AG09319 (cell line): ENCODE data around the gene RPH3AL.

Source experiments
- DNase-seq: peaks from one replicate; pipeline ENCODE4 v3.0.0-alpha.2; 2010; ENCODE audit warnings: low read depth; ENCODE audit errors: extremely low read depth
- TF ChIP-seq, protein P1 (sequence below): IDR thresholded peaks from 2 replicates; pipeline ENCODE4 v1.5.1; 2011; ENCODE audit warnings: low read depth, mild to moderate bottlenecking, inconsistent platforms, low read length, moderate library complexity

The RPH3AL gene

DNA sequence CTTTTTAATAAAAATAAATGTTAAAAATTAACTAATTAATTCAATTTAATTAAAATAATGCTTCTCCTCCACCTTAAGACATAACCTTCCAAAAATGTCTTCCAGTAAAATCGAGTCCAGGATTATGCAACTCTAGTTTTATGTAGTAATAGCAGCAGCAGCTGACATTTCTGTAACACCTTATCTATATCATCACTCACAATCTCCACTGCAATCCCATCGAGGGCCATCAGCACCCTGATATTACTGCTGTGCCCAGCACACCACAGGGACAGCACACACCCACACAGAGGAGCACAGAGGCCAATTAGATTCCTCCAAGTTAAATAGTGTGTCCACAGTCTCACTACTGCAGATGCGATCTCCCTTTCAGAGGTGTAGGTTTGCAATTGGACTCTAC, 2.9 kb downstream of the RPH3AL start:
- TF ChIP-seq, protein P1, sequence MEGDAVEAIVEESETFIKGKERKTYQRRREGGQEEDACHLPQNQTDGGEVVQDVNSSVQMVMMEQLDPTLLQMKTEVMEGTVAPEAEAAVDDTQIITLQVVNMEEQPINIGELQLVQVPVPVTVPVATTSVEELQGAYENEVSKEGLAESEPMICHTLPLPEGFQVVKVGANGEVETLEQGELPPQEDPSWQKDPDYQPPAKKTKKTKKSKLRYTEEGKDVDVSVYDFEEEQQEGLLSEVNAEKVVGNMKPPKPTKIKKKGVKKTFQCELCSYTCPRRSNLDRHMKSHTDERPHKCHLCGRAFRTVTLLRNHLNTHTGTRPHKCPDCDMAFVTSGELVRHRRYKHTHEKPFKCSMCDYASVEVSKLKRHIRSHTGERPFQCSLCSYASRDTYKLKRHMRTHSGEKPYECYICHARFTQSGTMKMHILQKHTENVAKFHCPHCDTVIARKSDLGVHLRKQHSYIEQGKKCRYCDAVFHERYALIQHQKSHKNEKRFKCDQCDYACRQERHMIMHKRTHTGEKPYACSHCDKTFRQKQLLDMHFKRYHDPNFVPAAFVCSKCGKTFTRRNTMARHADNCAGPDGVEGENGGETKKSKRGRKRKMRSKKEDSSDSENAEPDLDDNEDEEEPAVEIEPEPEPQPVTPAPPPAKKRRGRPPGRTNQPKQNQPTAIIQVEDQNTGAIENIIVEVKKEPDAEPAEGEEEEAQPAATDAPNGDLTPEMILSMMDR = no peak
- DNase-seq = no peak

DNA sequence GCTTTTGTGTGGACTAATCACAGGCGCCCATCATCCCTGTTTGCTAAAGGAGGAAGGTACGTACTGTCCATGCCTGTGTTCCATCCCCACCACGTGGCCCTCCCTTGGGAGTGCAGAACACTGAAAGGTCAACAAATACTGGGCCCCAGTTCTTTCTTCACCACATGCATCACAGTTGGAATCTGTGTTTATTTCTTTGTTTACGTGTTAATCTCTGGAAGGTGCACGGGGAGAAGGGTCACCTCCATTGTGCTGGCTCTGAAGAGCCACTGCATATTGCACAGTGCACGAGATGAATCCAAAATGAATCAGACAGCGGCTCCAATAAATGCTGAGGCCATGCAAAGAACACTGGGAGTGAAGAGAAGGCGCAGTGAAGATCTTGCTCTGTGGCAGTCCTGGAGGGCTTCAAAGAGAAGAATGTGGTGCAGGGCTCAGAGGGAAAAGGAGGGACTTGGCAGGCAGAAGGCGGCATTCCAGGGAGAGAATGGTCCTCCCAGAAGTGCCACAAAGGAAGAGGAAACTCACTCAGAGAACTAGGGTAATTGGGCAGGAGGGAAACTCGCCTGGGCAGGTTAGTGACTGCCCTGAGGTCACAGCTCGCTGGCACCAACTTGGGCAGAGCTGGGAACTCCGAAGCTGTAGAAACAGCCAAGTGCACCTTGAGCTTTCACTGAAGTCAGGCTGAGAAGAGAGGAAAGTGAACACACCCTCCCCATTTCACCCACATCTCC, 3.7 kb downstream of the RPH3AL start:
- TF ChIP-seq, protein P1 = no peak
- DNase-seq = no peak

DNA sequence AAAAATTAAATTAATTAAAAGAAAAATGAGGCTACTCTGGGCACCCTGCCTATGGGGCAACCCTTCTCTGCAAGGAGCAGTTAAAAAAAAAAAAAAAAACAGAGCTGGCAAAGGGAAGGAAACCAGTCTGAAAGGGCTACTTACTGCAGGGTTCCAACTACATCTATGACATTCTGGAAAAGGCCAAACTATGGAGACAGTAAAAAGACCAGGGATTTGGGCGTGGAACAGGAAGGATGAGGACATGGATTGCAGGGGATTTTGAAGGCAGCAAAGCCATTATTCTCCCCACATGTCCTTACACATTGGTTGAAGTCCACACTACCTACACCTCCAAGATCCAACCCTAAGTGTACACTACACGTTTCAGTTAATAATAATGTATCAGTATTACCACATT, 4.6 kb downstream of the RPH3AL start:
- TF ChIP-seq, protein P1 = no peak
- no peak for DNase-seq

DNA sequence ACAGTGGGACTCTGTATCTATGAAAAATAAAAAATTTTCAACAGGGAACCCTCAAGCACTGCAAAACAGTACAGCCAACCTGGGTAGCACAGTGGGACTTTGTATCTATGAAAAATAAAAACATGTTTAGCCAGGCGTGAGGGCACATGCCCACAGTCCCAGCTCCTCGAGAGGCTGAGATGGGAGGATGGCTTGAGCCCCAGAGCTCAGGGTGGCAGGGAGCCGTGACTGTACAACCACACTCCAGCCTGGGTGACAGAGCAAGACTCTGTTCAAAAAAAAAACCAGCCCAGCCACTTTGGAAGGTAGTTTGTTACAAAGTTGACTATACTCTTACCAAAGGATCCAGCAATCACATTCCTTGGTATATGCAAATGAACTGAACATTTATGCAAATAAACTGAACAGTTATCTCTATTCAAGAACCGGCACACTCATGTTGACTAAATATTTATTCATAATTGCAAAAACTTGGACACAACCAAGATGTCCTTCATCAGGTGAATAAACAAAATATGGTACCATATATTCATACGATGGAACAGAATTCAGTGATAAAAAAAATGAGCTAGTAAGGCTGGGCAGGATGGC, 5.2 kb downstream of the RPH3AL start:
- no peak for DNase-seq
- TF ChIP-seq, protein P1 = no peak

DNA sequence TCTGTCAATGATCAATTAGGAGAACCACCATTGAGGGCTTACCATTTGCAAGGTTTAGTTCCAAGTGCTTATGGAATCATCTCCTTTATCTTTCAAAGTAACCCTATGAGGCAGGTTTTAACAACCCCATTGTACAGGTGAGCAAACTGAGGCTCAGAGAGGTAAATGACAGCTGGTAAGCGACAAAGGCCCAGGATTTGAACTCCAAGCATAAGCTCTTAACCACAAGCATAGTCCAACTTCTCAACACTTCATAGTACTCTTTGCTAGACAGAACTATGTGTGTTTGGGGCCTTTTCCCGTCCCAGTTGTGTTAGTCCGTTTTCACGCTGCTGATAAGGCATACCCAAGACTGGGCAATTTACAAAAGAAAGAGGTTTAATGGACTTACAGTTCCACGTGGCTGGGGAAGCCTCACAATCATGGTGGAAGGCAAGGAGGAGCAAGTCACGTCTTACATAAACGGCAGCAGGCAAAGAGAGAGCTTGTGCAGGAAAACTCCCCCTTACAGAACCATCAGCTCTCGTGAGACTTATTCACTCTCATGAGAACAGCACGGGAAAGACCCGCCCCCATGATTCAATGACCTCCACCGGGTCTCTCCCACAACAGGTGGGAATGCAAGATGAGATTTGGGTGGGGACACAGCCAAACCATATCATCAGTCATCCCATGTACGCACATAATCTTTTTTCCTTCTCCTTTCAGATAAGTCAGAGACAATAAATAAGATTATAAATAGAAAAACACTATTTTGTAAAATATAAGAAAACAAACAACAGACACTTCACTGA, 6.4 kb downstream of the RPH3AL start:
- TF ChIP-seq, protein P1 = no peak
- DNase-seq = no peak

DNA sequence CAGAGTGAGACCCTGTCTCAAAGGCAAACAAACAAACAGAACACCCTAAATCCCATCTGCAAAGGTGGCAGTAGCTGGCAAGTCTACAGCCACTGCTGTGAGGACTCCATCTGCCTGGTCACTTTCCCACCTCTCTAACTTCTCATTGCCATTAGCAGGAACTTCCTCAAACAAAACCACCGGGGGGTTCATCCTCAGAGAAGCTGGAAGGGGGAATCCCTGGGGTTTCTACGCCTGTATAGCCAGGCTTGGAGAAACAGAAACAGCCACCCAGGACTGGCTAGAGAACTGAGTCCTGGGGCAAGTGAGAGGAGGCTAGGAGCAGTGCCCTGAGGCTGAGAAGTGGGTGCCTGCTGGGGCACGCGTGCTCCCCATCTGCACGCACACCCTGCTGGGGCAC, 7.3 kb downstream of the RPH3AL start:
- no peak for DNase-seq
- TF ChIP-seq, protein P1 = no peak
